GM12878 (cell line): ENCODE results near the gene GADD45A. TPM values are rescaled to one million over a fixed set of nuclear protein-coding genes. Genes with fewer than 3 reads are reported as not detected.

ENCODE experiments used
- ATAC-seq: fragments of 200-7000 bp; cut with Tn5 transposase; 3 replicates; pipeline ENCODE4 v1.9.1; 2020; ENCODE audit warnings: mild to moderate bottlenecking, moderate library complexity
- BruUV-seq: library from RNA; stranded (reverse); fragments of 400-500 nt; replicated peaks from 2 replicates; lab custom pipeline; 2021; lab: Mats Ljungman, UMichigan
- CTCF ChIA-PET: fragments of 300-600 bp; sonication (Branson Sonifier 250); formaldehyde crosslinking; extraction: SDS; loops from one replicate; lab custom pipeline; 2021; ENCODE audit warnings: inconsistent platforms; lab: Yijun Ruan, JAX
- POLR2A ChIA-PET: fragments of 350-600 bp; formaldehyde crosslinking; extraction: SDS; loops from one replicate; lab custom pipeline; 2021; ENCODE audit warnings: inconsistent platforms; lab: Charles Lee
- RAD21 ChIA-PET: fragments of 300-600 bp; sonication (Branson Sonifier 250); formaldehyde crosslinking; loops from one replicate; lab custom pipeline; 2023; ENCODE audit warnings: antibody characterized with exemption; ENCODE audit not compliant: unreplicated experiment; lab: Charles Lee
- SMC1A ChIA-PET: fragments of 300-600 bp; sonication (Branson Sonifier 250); formaldehyde crosslinking; loops from one replicate; lab custom pipeline; 2023; ENCODE audit not compliant: unreplicated experiment, uncharacterized antibody; lab: Charles Lee
- DNase-seq: peaks from one replicate; pipeline ENCODE4 v3.0.0-alpha.2; 2011; ENCODE audit warnings: low read depth, low spot score
- FAIRE-seq: peaks from 3 replicates; lab custom pipeline; 2011; peaks lifted over from hg19 to GRCh38; lab: Jason Lieb, UNC
- H2AFZ ChIP-seq: 2 replicates; pipeline ENCODE4 v1.6.0; 2011; ENCODE audit warnings: low read depth, low read length, control low read depth; ENCODE audit not compliant: control insufficient read depth
- H3K27ac ChIP-seq: 2 replicates; pipeline ENCODE4 v1.5.1; 2011; ENCODE audit warnings: control low read depth; ENCODE audit not compliant: control insufficient read depth, insufficient read depth
- H3K27me3 ChIP-seq, 2 experiments: replicated peaks in 1 of 2; 2 replicates each; pipeline versions ENCODE4 v1.6.0 to v1.6.1; 2011; ENCODE audit warnings: low read length in 1 of 2; ENCODE audit not compliant: control insufficient read depth in 2 of 2, insufficient read depth in 2 of 2
- H3K36me3 ChIP-seq, 2 experiments: 2 replicates each; pipeline ENCODE4 v1.5.1; 2011; ENCODE audit warnings: low read length in 1 of 2; ENCODE audit not compliant: control insufficient read depth in 2 of 2, insufficient read depth in 2 of 2
- H3K4me1 ChIP-seq: 2 replicates; pipeline ENCODE4 v1.6.1; 2011; ENCODE audit warnings: mild to moderate bottlenecking, low read length, moderate library complexity, mixed read lengths; ENCODE audit not compliant: control insufficient read depth, insufficient read depth
- H3K4me2 ChIP-seq: 2 replicates; pipeline ENCODE4 v1.6.0; 2011; ENCODE audit warnings: control low read depth; ENCODE audit not compliant: control insufficient read depth, insufficient read depth
- H3K4me3 ChIP-seq: fragments of 200-600 bp; sonication (generic); 2 replicates; pipeline ENCODE4 v1.5.1; 2016
- H3K79me2 ChIP-seq: 2 replicates; pipeline ENCODE4 v1.6.0; 2011; ENCODE audit warnings: low read length; ENCODE audit not compliant: control insufficient read depth, insufficient read depth
- H3K9ac ChIP-seq: 2 replicates; pipeline ENCODE4 v1.8.0; 2011; ENCODE audit warnings: low read length, control low read depth, mixed read lengths; ENCODE audit not compliant: control insufficient read depth, insufficient read depth
- H3K9me3 ChIP-seq: replicated peaks from 3 replicates; pipeline ENCODE4 v1.5.1; 2011; ENCODE audit warnings: mild to moderate bottlenecking, low read length; ENCODE audit not compliant: control insufficient read depth, insufficient read depth
- H4K20me1 ChIP-seq: 2 replicates; pipeline ENCODE4 v1.6.0; 2011; ENCODE audit not compliant: control insufficient read depth, insufficient read depth
- CEBPZ ChIP-seq: fragments of 150-350 bp; IDR thresholded peaks from 2 replicates; pipeline ENCODE4 v1.6.1; 2016; ENCODE audit warnings: low read depth, low read length
- FOXK2 ChIP-seq: fragments of 450-650 bp; IDR thresholded peaks from 2 replicates; pipeline ENCODE4 v1.6.1; 2017; ENCODE audit warnings: mild to moderate bottlenecking, moderate library complexity
- FOXM1 ChIP-seq: IDR thresholded peaks from 2 replicates; pipeline ENCODE4 v1.6.1; 2012; ENCODE audit warnings: low read depth, mild to moderate bottlenecking, inconsistent platforms, low read length, moderate library complexity
- GATAD2B ChIP-seq: fragments of 450-650 bp; conservative IDR thresholded peaks from 2 replicates; pipeline ENCODE4 v1.6.1; 2017; ENCODE audit warnings: low read depth, mild to moderate bottlenecking, moderate library complexity
- HDAC6 ChIP-seq: fragments of 200-600 bp; sonication (generic); IDR thresholded peaks from one replicate; pipeline ENCODE4 v1.8.0; 2017; ENCODE audit warnings: antibody characterized with exemption; ENCODE audit not compliant: unreplicated experiment
- IKZF2 ChIP-seq, 2 experiments: fragments of 450-650 bp; IDR thresholded peaks; 2 replicates each; pipeline ENCODE4 v1.6.1; 2017; ENCODE audit warnings: mild to moderate bottlenecking in 2 of 2, moderate library complexity in 2 of 2
- NR2C2 ChIP-seq: IDR thresholded peaks from 2 replicates; pipeline ENCODE4 v1.6.1; 2011; ENCODE audit warnings: borderline replicate concordance, low read depth; ENCODE audit not compliant: control insufficient read depth, insufficient read length
- POLR2AphosphoS2 ChIP-seq: IDR thresholded peaks from 2 replicates; pipeline ENCODE4 v1.6.1; 2011; ENCODE audit warnings: low read depth, mild to moderate bottlenecking, low read length, improper control_type of control experiment, moderate library complexity
- RUNX3 ChIP-seq: IDR thresholded peaks from 2 replicates; pipeline ENCODE4 v1.6.1; 2012; ENCODE audit warnings: low read length, inconsistent platforms
- SUZ12 ChIP-seq: fragments of 200-600 bp; sonication (generic); IDR thresholded peaks from one replicate; pipeline ENCODE4 v1.6.1; 2018; ENCODE audit warnings: antibody characterized with exemption, mild to moderate bottlenecking; ENCODE audit not compliant: unreplicated experiment
- TBL1XR1 ChIP-seq: IDR thresholded peaks from 2 replicates; pipeline ENCODE4 v1.6.1; 2012; ENCODE audit warnings: low read depth, low read length, improper control_type of control experiment
- ZBED1 ChIP-seq: IDR thresholded peaks from 2 replicates; pipeline ENCODE4 v1.6.1; 2016; ENCODE audit warnings: borderline replicate concordance
- WGBS: methylation state at CpG from one replicate; pipeline ENCODE4 v1.1.6; 2016; ENCODE audit warnings: low lambda C conversion rate; ENCODE audit not compliant: insufficient replicate concordance, insufficient coverage; ENCODE audit errors: missing lambda C conversion rate; 5-methylcytosine and 5-hydroxymethylcytosine counted together
- in situ Hi-C: fragments of 300-500 bp; cut with MboI; formaldehyde crosslinking; loops from 9 replicates; pipeline ENCODE4 v1.14.3; 2018; ENCODE audit warnings: mixed read lengths
- intact Hi-C: fragments of 100-400 bp; cut with micrococcal nuclease; formaldehyde crosslinking; loops from one replicate; pipeline ENCODE4 v1.14.2; 2022; ENCODE audit not compliant: unreplicated experiment
- polyA plus RNA-seq, 11 experiments: library from polyadenylated mRNA; depleted of rRNA in 4 of 11; unstranded in 6 of 11; stranded (reverse) in 5 of 11; fragments of >200 nt; fragmentation: Nextera tagmentation in 4 of 11; fragmentation: Illumina TruSeq in 1 of 11; extraction: Ambion mirVana in 4 of 11; extraction: Trizol in 1 of 11; gene quantifications; 1 replicate in 1 of 11; 2 replicates in 10 of 11; pipeline versions ENCODE4 v1.2.1 to v1.2.3, GENCODE V29; 2011 to 2016; ENCODE audit warnings: inconsistent platforms in 2 of 11, missing spikeins in 2 of 11, low read depth in 1 of 11
- total RNA-seq, 4 experiments: library from RNA; depleted of rRNA in 3 of 4; stranded (reverse); fragments of >200 nt in 3 of 4; fragmentation: Illumina TruSeq in 1 of 4; extraction: Trizol in 1 of 4; gene quantifications; 2 replicates each; pipeline versions ENCODE4 v1.2.1 to v1.2.3, GENCODE V29; 2013 to 2021

GADD45A gene
- total and polyA plus RNA-seq, 10 of the 15 experiments (the other 5 are each of a cell fraction or from before 2014, with no cell fraction given): 4.7 to 48.9 (median 18.5) TPM

GRCh38 chr1:67676287-67676686 lies 8.7 kb upstream of the GADD45A start (continued):
- TF ChIP-seq TBL1XR1 (no peak), FOXM1 (no peak), FOXK2 (no peak), IKZF2 (IDR thresholded peaks at IDR 0.05) (no peak)

GRCh38 chr1:67676946-67677345 lies 8.1 kb upstream of the GADD45A start:
- no peak overlapping the region for H3K9ac ChIP-seq
- no peak overlapping the region for H2AFZ ChIP-seq
- no peaks in the 10 kb centered on the region for H4K20me1 ChIP-seq
- H3K27ac ChIP-seq: no peak overlapping the region
- H3K4me2 ChIP-seq: no peak overlapping the region
- ChIA-PET POLR2A (interaction anchor here (1.6 kb wide), 1 partner anchor 10 kb away, joined by 3 read pairs; no protein-coding TSS in a partner anchor), SMC1A (interaction anchor here (0.8 to 5.8 kb wide), 13 partner anchors 8 to 120 kb away, joined by 3 to 26 read pairs (median 4); partner anchors contain the start of gene GADD45A), CTCF (interaction anchor here (0.8 to 3.8 kb wide), 6 partner anchors 72 to 143 kb away, joined by 3 to 24 read pairs (median 6); no protein-coding TSS in a partner anchor), RAD21 (interaction anchor here (0.9 to 4.7 kb wide), 4 partner anchors 26 to 115 kb away, joined by 3 to 16 read pairs (median 4); no protein-coding TSS in a partner anchor)
- 0% methylated on average over 2 of the region's 2 CpGs for WGBS
- H3K79me2 ChIP-seq: no peaks in the 10 kb centered on the region
- no peak overlapping the region for H3K4me3 ChIP-seq
- no peak for ATAC-seq
- no peaks in the 10 kb centered on the region for H3K4me1 ChIP-seq
- no peaks in the 10 kb centered on the region for H3K36me3 ChIP-seq
- in situ Hi-C loops (no loop called here), intact Hi-C loops (no loop called here)
- FAIRE-seq: no peak
- no peaks in the 10 kb centered on the region for H3K9me3 ChIP-seq
- TF ChIP-seq SUZ12 (no peak), CEBPZ (no peak), NR2C2 (no peak), HDAC6 (no peak), ZBED1 (no peak), TBL1XR1 (no peak), GATAD2B (no peak), POLR2AphosphoS2 (no peak), RUNX3 (no peak)
- H3K27me3 ChIP-seq: no peaks in the 10 kb centered on the region
- no TSS peak for BruUV-seq
- DNase-seq: no peak
